HTERT RPE-1 (cell line): Measurements from ENCODE around the gene KCNK3.

Experiments used
- in situ Hi-C: fragments of 300-500 bp; cut with MboI; formaldehyde crosslinking; loops from 4 replicates; pipeline ENCODE4 v1.14.3; 2020; ENCODE audit warnings: low sequenced_read_pairs

The KCNK3 gene

GRCh38 chr2:26687801-26688200, 4.7 kb upstream of the KCNK3 start:
- in situ Hi-C loops = no loop called here

GRCh38 chr2:26691161-26691560, 1.4 kb upstream of the KCNK3 start:
- in situ Hi-C loops = no loop called here

DNA sequence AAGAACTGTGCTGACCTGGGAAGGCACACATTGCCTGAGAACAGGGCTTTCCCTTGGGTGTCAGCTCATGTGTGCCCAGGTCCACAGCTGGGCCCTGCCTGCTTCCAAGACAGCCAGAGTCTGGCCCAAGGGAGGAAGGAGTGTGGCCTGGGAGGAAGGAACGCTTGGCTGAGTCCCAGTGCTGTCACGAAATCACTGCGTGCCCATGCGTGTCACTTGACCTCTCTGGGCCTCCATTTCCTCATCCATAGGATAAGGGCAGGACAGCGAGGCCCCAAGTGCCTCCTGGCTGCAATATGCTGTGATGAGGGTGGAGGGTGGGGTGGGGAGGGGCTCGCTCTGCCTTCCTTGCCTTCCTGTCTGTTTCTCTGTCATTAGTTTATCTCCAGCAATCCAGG, 642 bp upstream of the KCNK3 start:
- in situ Hi-C loops = no loop called here

- in situ Hi-C loops = no loop called here
Observed at GRCh38 chr2:26692897-26693849, 651 bp downstream of the KCNK3 start.

- in situ Hi-C loops = no loop called here
Observed at GRCh38 chr2:26694001-26694400, 1.5 kb downstream of the KCNK3 start.

DNA sequence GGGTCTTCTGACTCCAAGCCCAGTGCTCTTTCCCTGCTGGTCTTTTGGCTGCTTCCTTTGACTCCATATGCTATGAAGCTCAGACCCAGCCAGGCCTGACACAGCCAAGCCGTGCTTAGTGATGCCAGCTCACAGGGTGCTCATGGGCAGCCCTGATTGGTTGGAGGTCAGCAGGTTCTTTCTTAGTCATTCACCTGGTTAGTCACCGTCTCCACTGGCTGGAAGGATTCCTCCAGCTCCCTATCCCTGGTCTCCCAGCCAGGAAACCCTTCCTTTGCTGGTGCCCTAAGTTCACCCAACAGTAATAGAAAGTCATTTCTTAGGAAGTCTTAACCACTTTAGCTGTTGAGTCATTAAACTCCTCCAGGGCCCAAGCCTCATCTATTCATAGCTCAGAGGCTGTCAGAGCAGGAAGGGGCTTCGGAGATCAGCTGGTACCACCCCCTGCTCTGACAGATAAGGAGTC, 3.9 kb downstream of the KCNK3 start:
- in situ Hi-C loops = no loop called here

DNA sequence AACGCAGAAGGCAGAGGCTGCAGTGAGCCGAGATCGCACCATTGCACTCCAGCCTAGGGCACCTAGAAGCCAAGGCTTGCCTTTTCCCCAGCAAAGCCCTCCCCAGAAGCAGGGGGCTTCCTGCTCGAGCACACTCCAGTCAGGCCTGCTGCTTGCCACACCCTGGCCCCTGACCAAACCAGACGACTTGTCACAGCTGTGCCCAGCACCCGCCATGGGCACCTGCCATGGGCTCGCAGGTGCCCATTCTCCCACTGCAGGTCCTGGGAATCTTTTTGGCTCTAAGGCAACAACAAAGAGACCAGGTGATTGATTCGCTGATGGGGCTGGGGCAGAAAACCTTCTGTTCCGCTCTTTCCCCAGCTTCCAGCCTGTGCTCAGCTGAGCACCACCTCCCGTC, 4.9 kb downstream of the KCNK3 start:
- in situ Hi-C loops = no loop called here

- in situ Hi-C loops = no loop called here
Observed at GRCh38 chr2:26699295-26699694, 6.8 kb downstream of the KCNK3 start.

GRCh38 chr2:26700078-26700477, 7.6 kb downstream of the KCNK3 start:
- in situ Hi-C loops = no loop called here

GRCh38 chr2:26701596-26701995, 9.1 kb downstream of the KCNK3 start:
- in situ Hi-C loops = no loop called here

DNA sequence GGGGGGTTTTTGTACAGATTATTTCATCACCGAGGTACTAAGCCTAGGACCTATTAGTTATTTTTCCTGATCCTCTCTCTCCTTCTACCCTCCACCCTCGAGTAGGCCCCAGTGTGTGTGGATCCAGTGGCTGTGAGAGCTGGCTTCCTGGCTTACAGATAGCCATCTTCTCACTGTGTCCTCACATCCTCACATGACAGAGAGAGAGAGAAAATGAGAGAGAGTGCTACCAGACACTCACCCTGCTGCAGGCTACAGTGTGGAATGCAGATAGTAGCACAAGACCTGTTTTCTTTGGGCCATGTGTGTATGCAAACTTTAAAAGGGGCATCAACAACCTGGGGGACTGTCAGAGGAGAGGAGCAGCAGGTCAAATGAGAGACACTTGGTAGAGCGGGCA, 9.5 kb downstream of the KCNK3 start:
- in situ Hi-C loops = no loop called here

DNA sequence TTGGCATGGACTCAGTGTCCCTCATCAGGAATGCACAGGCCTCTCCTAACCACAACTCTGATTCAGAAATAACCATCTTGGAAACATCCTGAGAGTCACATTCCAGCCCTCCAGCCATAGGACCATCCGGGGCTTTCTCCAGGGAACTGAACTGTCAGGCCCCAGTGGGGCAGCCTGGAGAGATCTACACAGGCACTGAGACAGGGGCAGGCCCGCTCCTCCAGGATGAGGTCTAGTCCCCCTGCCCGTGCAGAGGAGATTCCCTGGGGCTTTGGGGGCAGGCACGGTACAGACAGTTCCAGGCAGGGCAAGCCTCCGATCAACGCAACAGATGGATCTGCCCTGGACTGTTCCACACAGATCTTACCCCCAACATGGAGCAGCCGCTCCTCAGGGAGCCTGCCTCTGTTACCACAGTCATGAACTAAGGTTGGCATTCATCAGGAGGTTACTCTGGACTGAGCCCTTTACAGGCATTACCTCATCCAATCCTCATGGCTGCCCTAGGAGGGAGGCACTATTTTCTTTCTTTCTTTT, 12.0 kb downstream of the KCNK3 start:
- in situ Hi-C loops = no loop called here

DNA sequence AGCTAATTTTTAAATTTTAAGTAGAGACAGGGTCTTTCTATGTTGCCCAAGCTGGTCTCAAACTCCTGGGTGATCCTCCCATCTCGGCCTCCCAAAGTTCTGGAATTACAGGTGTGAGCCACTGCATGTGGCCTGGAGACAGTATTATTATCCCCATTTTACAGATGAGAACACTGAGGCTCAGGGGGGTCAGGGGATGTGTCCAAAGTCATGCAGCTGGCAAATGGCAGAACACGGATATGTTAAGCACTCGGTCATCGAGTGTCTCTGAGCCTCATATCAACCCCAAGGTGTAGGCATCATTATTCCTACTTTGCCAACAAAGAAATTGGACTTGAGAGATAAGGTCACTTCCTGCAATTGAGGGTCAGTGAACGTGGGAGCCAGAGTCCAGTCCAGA, 12.6 kb downstream of the KCNK3 start:
- in situ Hi-C loops = no loop called here

GRCh38 chr2:26706093-26706492, 13.6 kb downstream of the KCNK3 start:
- in situ Hi-C loops = no loop called here

- in situ Hi-C loops = no loop called here
Observed at GRCh38 chr2:26706616-26707473, 14.3 kb downstream of the KCNK3 start.

DNA sequence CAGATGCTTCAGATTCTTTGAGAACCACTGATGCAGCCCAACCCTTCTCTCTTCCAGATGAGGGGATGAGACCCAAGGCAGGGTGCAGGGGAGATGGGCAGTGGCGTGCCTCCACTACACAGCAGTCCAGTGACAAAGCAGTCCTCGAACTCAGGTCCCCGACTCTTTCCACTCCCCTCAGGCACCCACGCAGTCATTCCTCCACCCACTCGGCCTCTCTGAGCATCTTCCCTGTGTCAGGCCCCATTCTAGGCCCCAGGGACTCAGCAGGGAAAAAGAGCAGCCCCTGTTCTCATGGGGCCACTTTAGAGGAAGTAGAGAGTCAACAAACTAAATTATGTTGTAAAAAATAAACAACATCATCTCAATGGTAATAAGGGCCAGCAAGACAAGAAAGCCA, 15.2 kb downstream of the KCNK3 start:
- in situ Hi-C loops = no loop called here

- in situ Hi-C loops = no loop called here
Observed at GRCh38 chr2:26708457-26708856, 15.9 kb downstream of the KCNK3 start.

DNA sequence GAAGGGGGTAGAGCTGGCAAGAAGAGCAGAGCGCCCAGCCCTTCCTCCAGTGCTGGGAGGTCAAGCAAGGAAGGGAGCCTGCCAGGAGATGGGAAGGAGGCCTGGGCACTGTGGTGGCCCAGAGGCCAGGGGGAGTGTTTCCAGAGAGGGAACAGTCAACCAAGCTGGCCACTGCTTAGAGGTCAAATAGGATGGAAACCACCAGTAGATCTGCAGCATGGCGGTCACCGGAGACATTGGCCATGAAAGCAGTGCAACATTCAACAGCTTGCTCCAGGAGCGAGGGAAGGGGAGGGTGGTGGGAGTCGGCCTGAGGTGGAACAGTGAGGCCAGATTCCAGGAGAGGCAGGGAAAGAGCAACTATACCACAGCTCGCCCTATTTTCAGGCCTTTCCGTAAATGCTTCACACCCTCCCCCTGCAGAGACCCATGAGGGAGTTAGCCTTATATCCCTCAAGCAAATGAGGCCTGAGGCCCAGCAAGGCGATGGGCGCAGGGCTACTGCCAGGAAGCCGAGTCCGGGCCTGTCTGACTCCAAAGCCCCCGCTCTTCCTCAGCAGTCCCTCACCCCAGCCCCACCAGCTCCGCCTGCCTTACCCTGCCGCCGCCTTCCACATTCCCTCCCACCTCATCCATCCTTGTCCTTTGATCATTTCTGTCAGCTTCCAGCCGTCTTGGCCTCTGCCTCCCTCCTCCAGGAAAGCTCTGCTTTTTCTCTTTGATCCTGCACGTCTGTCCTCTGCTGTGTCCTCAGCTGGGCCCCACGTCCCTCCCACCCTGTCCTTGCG, 17.0 kb downstream of the KCNK3 start:
- in situ Hi-C loops = no loop called here

DNA sequence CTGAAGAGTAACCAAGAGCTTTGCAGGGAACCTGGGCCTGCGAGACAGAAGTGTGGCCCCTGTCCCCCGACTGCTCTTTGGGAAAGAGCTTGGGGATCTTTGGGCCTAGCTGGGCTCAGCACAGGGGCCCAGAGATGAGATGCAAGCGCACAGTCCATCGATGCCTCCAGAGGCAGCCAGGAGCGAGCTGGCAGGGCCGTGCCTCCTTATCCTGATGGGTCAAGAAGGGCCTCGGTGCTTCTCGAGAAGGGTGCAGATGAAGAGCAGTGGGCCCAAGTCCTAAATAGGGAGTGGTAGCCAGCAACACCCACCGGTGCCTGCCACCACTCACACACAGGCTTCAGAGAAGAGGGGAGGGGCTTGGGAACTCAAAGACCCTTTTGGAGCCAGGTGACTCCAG, 17.6 kb downstream of the KCNK3 start:
- in situ Hi-C loops = no loop called here

- in situ Hi-C loops = no loop called here
Observed at GRCh38 chr2:26710743-26711456, 18.4 kb downstream of the KCNK3 start.
